H9 (cell line): ENCODE results near the gene ANGPTL3. TPM values are rescaled to one million over a fixed set of nuclear protein-coding genes. Genes with fewer than 3 reads are reported as not detected.
"Not testable (repeated sequence)": the region's sequence is repeated elsewhere in the genome, so short reads cannot be mapped to it uniquely, and the experiment has no call there.

ENCODE experiments used
- DNase-seq: peaks from one replicate; pipeline ENCODE4 v3.0.0-alpha.2; 2017
- H2AFZ ChIP-seq: one replicate; pipeline ENCODE4 v1.6.1; 2013; ENCODE audit warnings: mild to moderate bottlenecking, low read length, control low read depth, moderate library complexity
- H2AK5ac ChIP-seq: 2 replicates; pipeline ENCODE4 v1.6.1; 2013; ENCODE audit warnings: low read length, control low read depth, mixed read lengths; ENCODE audit not compliant: insufficient read length
- H2BK120ac ChIP-seq: one replicate; pipeline ENCODE4 v1.6.1; 2013; ENCODE audit warnings: low read depth, mild to moderate bottlenecking, low read length, control low read depth, inconsistent platforms; ENCODE audit not compliant: poor library complexity, severe bottlenecking
- H2BK12ac ChIP-seq: 2 replicates; pipeline ENCODE4 v1.6.1; 2013; ENCODE audit warnings: low read length, control low read depth, mixed read lengths, low read depth; ENCODE audit not compliant: insufficient read length
- H2BK15ac ChIP-seq: 2 replicates; pipeline ENCODE4 v1.6.1; 2013; ENCODE audit warnings: low read depth, low read length, control low read depth
- H2BK20ac ChIP-seq: one replicate; pipeline ENCODE4 v1.6.1; 2013; ENCODE audit warnings: low read depth, mild to moderate bottlenecking, low read length, control low read depth, inconsistent platforms; ENCODE audit not compliant: poor library complexity, severe bottlenecking
- H2BK5ac ChIP-seq: 2 replicates; pipeline ENCODE4 v1.6.1; 2013; ENCODE audit warnings: low read length, control low read depth, mixed read lengths; ENCODE audit not compliant: insufficient read length
- H3K14ac ChIP-seq: 2 replicates; pipeline ENCODE4 v1.6.1; 2013; ENCODE audit warnings: low read length, control low read depth; ENCODE audit not compliant: insufficient read depth
- H3K18ac ChIP-seq: 2 replicates; pipeline ENCODE4 v1.6.1; 2013; ENCODE audit warnings: low read depth, mild to moderate bottlenecking, mixed read lengths, low read length, control low read depth; ENCODE audit not compliant: insufficient read length
- H3K23ac ChIP-seq: 2 replicates; pipeline ENCODE4 v1.6.1; 2013; ENCODE audit warnings: low read length, control low read depth, mixed read lengths, low read depth; ENCODE audit not compliant: insufficient read length
- H3K23me2 ChIP-seq: 2 replicates; pipeline ENCODE4 v1.6.1; 2013; ENCODE audit warnings: low read depth, mild to moderate bottlenecking, mixed read lengths, low read length, control low read depth; ENCODE audit not compliant: insufficient read length, poor library complexity, severe bottlenecking
- H3K27ac ChIP-seq: 2 replicates; pipeline ENCODE4 v1.5.1; 2013; ENCODE audit warnings: low read length, control low read depth, mixed read lengths, low read depth; ENCODE audit not compliant: insufficient read length
- H3K27me3 ChIP-seq: 2 replicates; pipeline ENCODE4 v1.6.1; 2013; ENCODE audit warnings: low read length, control low read depth, inconsistent platforms; ENCODE audit not compliant: insufficient read depth
- H3K4ac ChIP-seq: 2 replicates; pipeline ENCODE4 v1.6.1; 2013; ENCODE audit warnings: low read depth, mild to moderate bottlenecking, control low read depth, inconsistent platforms, low read length, moderate library complexity
- H3K4me1 ChIP-seq: 2 replicates; pipeline ENCODE4 v1.6.1; 2013; ENCODE audit warnings: low read length, control low read depth, inconsistent platforms; ENCODE audit not compliant: insufficient read depth
- H3K4me2 ChIP-seq: 2 replicates; pipeline ENCODE4 v1.6.1; 2013; ENCODE audit warnings: low read length, control low read depth, mixed read lengths; ENCODE audit not compliant: insufficient read length, insufficient read depth
- H3K56ac ChIP-seq: 2 replicates; pipeline ENCODE4 v1.6.1; 2013; ENCODE audit warnings: low read depth, mild to moderate bottlenecking, mixed read lengths, low read length, control low read depth; ENCODE audit not compliant: insufficient read length
- H3K79me1 ChIP-seq: 2 replicates; pipeline ENCODE4 v1.6.1; 2013; ENCODE audit warnings: low read depth, mild to moderate bottlenecking, moderate library complexity, low read length, control low read depth, inconsistent platforms; ENCODE audit not compliant: insufficient read depth, poor library complexity, severe bottlenecking
- H3K79me2 ChIP-seq: 2 replicates; pipeline ENCODE4 v1.6.1; 2013; ENCODE audit warnings: low read length, control low read depth, inconsistent platforms; ENCODE audit not compliant: insufficient read depth
- H3K9ac ChIP-seq: 2 replicates; pipeline ENCODE4 v1.6.1; 2013; ENCODE audit warnings: low read length, control low read depth, mixed read lengths; ENCODE audit not compliant: insufficient read length; ENCODE audit errors: extremely low read depth
- H3K9me3 ChIP-seq: one replicate; pipeline ENCODE4 v1.6.1; 2013; ENCODE audit warnings: low read depth, low read length, inconsistent platforms; ENCODE audit not compliant: control insufficient read depth
- H3T11ph ChIP-seq: one replicate; pipeline ENCODE4 v1.6.1; 2013; ENCODE audit warnings: mild to moderate bottlenecking, low read length, control low read depth, inconsistent platforms
- H4K20me1 ChIP-seq: one replicate; pipeline ENCODE4 v1.6.1; 2013; ENCODE audit not compliant: control insufficient read depth, insufficient read length, insufficient read depth
- H4K5ac ChIP-seq: 2 replicates; pipeline ENCODE4 v1.6.1; 2013; ENCODE audit warnings: low read depth, mild to moderate bottlenecking, mixed read lengths, low read length, control low read depth; ENCODE audit not compliant: insufficient read length
- H4K8ac ChIP-seq: replicated peaks from 2 replicates; pipeline ENCODE4 v1.6.1; 2013; ENCODE audit warnings: low read length, control low read depth, mixed read lengths, low read depth; ENCODE audit not compliant: insufficient read length
- H4K91ac ChIP-seq: 2 replicates; pipeline ENCODE4 v1.6.1; 2013; ENCODE audit warnings: low read depth, mild to moderate bottlenecking, moderate library complexity, mixed read lengths, low read length, control low read depth; ENCODE audit not compliant: insufficient read length
- H3K27ac Mint-ChIP-seq, 3 experiments: 2 replicates in 2 of 3; 3 replicates in 1 of 3; pipeline ENCODE4 v1.8.0; 2020 to 2021; ENCODE audit warnings: mixed read lengths in 3 of 3, mild to moderate bottlenecking in 1 of 3, moderate library complexity in 1 of 3
- H3K27me3 Mint-ChIP-seq: 2 replicates; pipeline ENCODE4 v1.8.0; 2021; ENCODE audit warnings: low read depth, mild to moderate bottlenecking, moderate library complexity, mixed read lengths
- H3K36me3 Mint-ChIP-seq, 3 experiments: 2 replicates in 2 of 3; 3 replicates in 1 of 3; pipeline ENCODE4 v1.8.0; 2020 to 2021; ENCODE audit warnings: low read depth in 3 of 3, mixed read lengths in 3 of 3; ENCODE audit not compliant: insufficient read depth in 1 of 3
- H3K4me1 Mint-ChIP-seq, 2 experiments: 2 replicates each; pipeline ENCODE4 v1.8.0; 2020; ENCODE audit warnings: mixed read lengths in 2 of 2
- H3K4me3 Mint-ChIP-seq, 2 experiments: 2 replicates in 1 of 2; 3 replicates in 1 of 2; pipeline ENCODE4 v1.8.0; 2020 to 2021; ENCODE audit warnings: mild to moderate bottlenecking in 2 of 2, mixed read lengths in 2 of 2, moderate library complexity in 1 of 2
- H3K9me3 Mint-ChIP-seq, 2 experiments: 2 replicates in 1 of 2; 3 replicates in 1 of 2; pipeline ENCODE4 v1.8.0; 2020; ENCODE audit warnings: mild to moderate bottlenecking in 2 of 2, mixed read lengths in 2 of 2, moderate library complexity in 1 of 2
- WGBS: extraction: QIAGEN DNeasy Blood & Tissue Kit; methylation state at CpG from one replicate; pipeline ENCODE4 v1.1.7; 2013; ENCODE audit warnings: missing lambda C conversion rate, low lambda C conversion rate, mixed read lengths; ENCODE audit not compliant: insufficient read length; ENCODE audit errors: extremely low coverage; 5-methylcytosine and 5-hydroxymethylcytosine counted together
- total RNA-seq: library from RNA; stranded (reverse); gene quantifications from 2 replicates; pipeline ENCODE4 v1.2.1, GENCODE V29; 2021
- TF ChIP-seq, protein P1 (sequence below): fragments of 200-600 bp; sonication (generic); conservative IDR thresholded peaks from 3 replicates; pipeline ENCODE4 v1.8.0; 2021; ENCODE audit warnings: antibody characterized with exemption, mild to moderate bottlenecking

The ANGPTL3 gene
- total RNA-seq, 1 experiment from 2014 or later, result not detected

DNA sequence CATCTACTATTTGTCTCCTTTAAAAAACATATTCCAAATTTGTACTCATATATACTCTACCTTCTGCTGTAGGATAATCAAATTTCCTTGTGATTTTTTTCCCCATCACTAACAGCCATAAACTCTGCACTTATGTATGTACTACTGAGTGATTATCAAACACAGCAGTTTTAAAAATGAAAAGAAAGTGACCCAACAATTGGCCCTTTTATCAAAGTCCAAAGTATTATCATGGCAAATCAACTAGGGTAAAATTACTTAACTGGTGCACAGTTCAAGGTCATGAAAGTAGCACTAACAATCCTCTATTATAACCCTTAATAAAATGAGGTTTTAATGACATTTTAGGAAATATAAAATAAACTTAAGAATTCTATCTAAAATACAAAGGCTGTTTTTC is 11.6 kb downstream of the ANGPTL3 start:
- H4K20me1 ChIP-seq, result no peaks in the 10 kb centered on the region
- H3K27me3 Mint-ChIP-seq, result no peaks in the 10 kb centered on the region
- H4K5ac ChIP-seq, result no peak overlapping the region
- H3K23me2 ChIP-seq, result no peaks in the 10 kb centered on the region
- no peak overlapping the region for H2BK15ac ChIP-seq
- H3T11ph ChIP-seq, result no peak overlapping the region
- no peak overlapping the region for H3K27ac Mint-ChIP-seq
- H3K79me1 ChIP-seq, result no peaks in the 10 kb centered on the region
- no peak for DNase-seq
- no peak overlapping the region for H2BK120ac ChIP-seq
- H3K18ac ChIP-seq, result no peak overlapping the region
- no peak overlapping the region for H4K91ac ChIP-seq
- peaks cover 8 to 13% of the 10 kb centered on the region in 2 experiments for H3K4me1 Mint-ChIP-seq
- no peak overlapping the region for H4K8ac ChIP-seq
- H3K4me3 Mint-ChIP-seq, result no peak overlapping the region
- no peaks in the 10 kb centered on the region for H3K79me2 ChIP-seq
- no peaks in the 10 kb centered on the region for H3K4me1 ChIP-seq
- no peak overlapping the region for H2AFZ ChIP-seq
- no peak overlapping the region for H3K56ac ChIP-seq
- no peak overlapping the region for H2AK5ac ChIP-seq
- no peaks in the 10 kb centered on the region for H3K9me3 ChIP-seq
- no peak overlapping the region for H3K4me2 ChIP-seq
- no peaks in the 10 kb centered on the region for H3K9me3 Mint-ChIP-seq
- peaks cover 0 to 11% (median 3%) of the 10 kb centered on the region in 3 experiments; a peak in 3 of 7 replicates for H3K36me3 Mint-ChIP-seq
- no peak overlapping the region for H2BK12ac ChIP-seq
- H3K27ac ChIP-seq, result no peak overlapping the region
- H3K9ac ChIP-seq, result no peak overlapping the region
- no peak overlapping the region for H3K23ac ChIP-seq
- no peaks in the 10 kb centered on the region for H3K27me3 ChIP-seq
- no peak overlapping the region for H3K14ac ChIP-seq
- no peak overlapping the region for H2BK20ac ChIP-seq
- no peak overlapping the region for H2BK5ac ChIP-seq
- TF ChIP-seq, protein P1, sequence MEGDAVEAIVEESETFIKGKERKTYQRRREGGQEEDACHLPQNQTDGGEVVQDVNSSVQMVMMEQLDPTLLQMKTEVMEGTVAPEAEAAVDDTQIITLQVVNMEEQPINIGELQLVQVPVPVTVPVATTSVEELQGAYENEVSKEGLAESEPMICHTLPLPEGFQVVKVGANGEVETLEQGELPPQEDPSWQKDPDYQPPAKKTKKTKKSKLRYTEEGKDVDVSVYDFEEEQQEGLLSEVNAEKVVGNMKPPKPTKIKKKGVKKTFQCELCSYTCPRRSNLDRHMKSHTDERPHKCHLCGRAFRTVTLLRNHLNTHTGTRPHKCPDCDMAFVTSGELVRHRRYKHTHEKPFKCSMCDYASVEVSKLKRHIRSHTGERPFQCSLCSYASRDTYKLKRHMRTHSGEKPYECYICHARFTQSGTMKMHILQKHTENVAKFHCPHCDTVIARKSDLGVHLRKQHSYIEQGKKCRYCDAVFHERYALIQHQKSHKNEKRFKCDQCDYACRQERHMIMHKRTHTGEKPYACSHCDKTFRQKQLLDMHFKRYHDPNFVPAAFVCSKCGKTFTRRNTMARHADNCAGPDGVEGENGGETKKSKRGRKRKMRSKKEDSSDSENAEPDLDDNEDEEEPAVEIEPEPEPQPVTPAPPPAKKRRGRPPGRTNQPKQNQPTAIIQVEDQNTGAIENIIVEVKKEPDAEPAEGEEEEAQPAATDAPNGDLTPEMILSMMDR, result no peak
- H3K4ac ChIP-seq, result no peak overlapping the region

DNA sequence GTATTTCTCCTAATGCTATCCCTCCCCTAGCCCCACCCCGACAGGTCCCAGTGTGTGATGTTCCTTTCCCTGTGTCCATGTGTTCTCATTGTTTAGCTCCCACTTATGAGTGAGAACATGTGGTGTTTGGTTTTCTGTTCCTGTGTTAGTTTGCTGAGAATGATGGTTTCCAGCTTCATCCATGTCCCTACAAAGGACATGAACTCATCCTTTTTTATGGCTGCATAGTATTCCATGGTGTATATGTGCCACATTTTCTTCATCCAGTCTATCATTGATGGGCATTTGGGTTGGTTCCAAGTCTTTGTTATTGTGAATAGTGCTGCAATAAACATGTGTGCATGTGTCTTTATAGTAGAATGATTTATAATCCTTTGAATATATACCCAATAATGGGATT is 13.3 kb downstream of the ANGPTL3 start:
- not testable (repeated sequence) for H3K27ac Mint-ChIP-seq, H2BK12ac ChIP-seq, H3K27me3 ChIP-seq, H3K18ac ChIP-seq, H2AK5ac ChIP-seq, H3K23me2 ChIP-seq, H3K56ac ChIP-seq, H3K9me3 Mint-ChIP-seq, H3K27ac ChIP-seq, H3K14ac ChIP-seq, H3K4me1 ChIP-seq, H3K4me3 Mint-ChIP-seq, H3K9me3 ChIP-seq, DNase-seq, H3K79me2 ChIP-seq, H2BK120ac ChIP-seq, H3K4ac ChIP-seq, H4K5ac ChIP-seq, H3K9ac ChIP-seq, H2AFZ ChIP-seq, H3K23ac ChIP-seq, H4K20me1 ChIP-seq, H3K79me1 ChIP-seq, H3K27me3 Mint-ChIP-seq, H3T11ph ChIP-seq, H4K91ac ChIP-seq, H2BK5ac ChIP-seq, H2BK20ac ChIP-seq, H2BK15ac ChIP-seq, H4K8ac ChIP-seq, H3K4me2 ChIP-seq
- WGBS, result no CpG with 5 or more reads among the region's 1 CpG
- Mint-ChIP-seq H3K4me1 (peaks cover 9 to 13% of the 10 kb centered on the region in 2 experiments), H3K36me3 (peaks cover 0 to 11% (median 3%) of the 10 kb centered on the region in 3 experiments; a peak in 3 of 7 replicates)
